Sigmoid colon (tissue), 7 donors: Measurements from ENCODE around the gene AKT1S1. TPM values are rescaled to one million over a fixed set of nuclear protein-coding genes. Genes with fewer than 3 reads are reported as not detected.

Experiments
- DNase-seq: peaks from one replicate; pipeline ENCODE4 v3.0.0-alpha.2; 2019
- H3K27ac ChIP-seq, 4 donors: fragments of 200-600 bp; sonication (generic); one replicate each; pipeline ENCODE4 v1.5.1; 2016 to 2019; ENCODE audit warnings: mild to moderate bottlenecking in 1 of 4
- H3K27me3 ChIP-seq, 3 donors: fragments of 200-600 bp; sonication (generic); one replicate each; pipeline ENCODE4 v1.5.1; 2019; ENCODE audit warnings: mild to moderate bottlenecking in 1 of 3
- H3K36me3 ChIP-seq, 4 donors: fragments of 200-600 bp; sonication (generic); one replicate each; pipeline ENCODE4 v1.5.1; 2016 to 2019
- H3K4me1 ChIP-seq, 4 donors: fragments of 200-600 bp; sonication (generic); one replicate each; pipeline ENCODE4 v1.5.1; 2017 to 2019
- H3K4me3 ChIP-seq, 4 donors: fragments of 200-600 bp; sonication (generic); one replicate each; pipeline ENCODE4 v1.5.1; 2017 to 2019; ENCODE audit warnings: mild to moderate bottlenecking in 2 of 4, moderate library complexity in 1 of 4
- H3K9me3 ChIP-seq, 4 donors: fragments of 200-600 bp in 3 of 4; sonication (generic) in 3 of 4; one replicate each; pipeline versions ENCODE4 v1.5.1 to v1.6.1; 2013 to 2019
- CTCF ChIP-seq, 4 experiments: fragments of 450-650 bp in 3 of 4; fragments of 200-600 bp in 1 of 4; IDR thresholded peaks; one replicate each; pipeline ENCODE4 v1.5.1; 2016 to 2019; ENCODE audit warnings: antibody characterized with exemption in 4 of 4, mild to moderate bottlenecking in 3 of 4, moderate library complexity in 2 of 4
- EP300 ChIP-seq, 4 donors: sonication (generic); formaldehyde crosslinking; IDR thresholded peaks; one replicate each; pipeline ENCODE4 v1.6.1; 2017; ENCODE audit warnings: antibody characterized with exemption in 4 of 4
- POLR2A ChIP-seq, 2 donors: fragments of 450-650 bp; IDR thresholded peaks; one replicate each; pipeline ENCODE4 v1.6.1; 2016; ENCODE audit warnings: antibody characterized with exemption in 2 of 2, mild to moderate bottlenecking in 2 of 2, moderate library complexity in 2 of 2
- POLR2AphosphoS5 ChIP-seq, 4 donors: sonication (generic); formaldehyde crosslinking; IDR thresholded peaks; one replicate each; pipeline ENCODE4 v1.6.1; 2017; ENCODE audit warnings: antibody characterized with exemption in 4 of 4
- WGBS, 2 donors: extraction: QIAGEN DNeasy Blood & Tissue Kit; methylation state at CpG; one replicate each; pipeline ENCODE4 v1.1.7; 2013; 5-methylcytosine and 5-hydroxymethylcytosine counted together
- intact Hi-C: fragments of 100-400 bp; cut with DNase I; formaldehyde crosslinking; loops from one replicate; pipeline ENCODE4 v1.15.1; 2023
- polyA plus RNA-seq, 3 donors: library from polyadenylated mRNA; stranded (reverse); fragments of 200-250 nt; gene quantifications; one replicate each; pipeline ENCODE4 v1.2.3, GENCODE V29; 2013
- total RNA-seq, 4 donors: library from RNA; depleted of rRNA; stranded (reverse); fragments of >200 nt; gene quantifications; one replicate each; pipeline ENCODE4 v1.1.0, GENCODE V29; 2016
- donor health status: healthy with polysubstance abuse.
- donor health status: Bipolar disorder and iron deficiency.
- donor health status: healthy.

Gene AKT1S1
- total and polyA plus RNA-seq, 7 donors, result 13.6 to 55.9 (median 16.1) TPM

GRCh38 chr19:49892716-49893115 is 15.6 kb upstream of the AKT1S1 start:
- Histone ChIP-seq H3K27me3 (peaks cover 6 to 39% (median 32%) of the 10 kb centered on the region in 3 donors), H3K27ac (no peak overlapping the region), H3K9me3 (no peaks in the 10 kb centered on the region), H3K4me3 (no peak overlapping the region), H3K4me1 (peaks cover 0 to 27% (median 21%) of the 10 kb centered on the region in 4 donors), H3K36me3 (peaks cover 0 to 15% (median 6%) of the 10 kb centered on the region in 4 donors)
- intact Hi-C loops, result no loop called here
- TF ChIP-seq POLR2AphosphoS5 (IDR thresholded peaks at IDR 0.05) (no peak), POLR2A (IDR thresholded peaks at IDR 0.05) (no peak), CTCF (IDR thresholded peaks at IDR 0.05) (no peak), EP300 (IDR thresholded peaks at IDR 0.05) (no peak)
- WGBS, 2 donors, result 84 to 92% methylated on average over 1 of the region's 1 CpG
- DNase-seq, result no peak

GRCh38 chr19:49891393-49891792 is 14.2 kb upstream of the AKT1S1 start:
- no peak overlapping the region for H3K4me3 ChIP-seq
- 83 to 88% methylated on average over 17 of the region's 17 CpGs for WGBS, 2 donors

GRCh38 chr19:49890349-49891311 is 13.5 kb upstream of the AKT1S1 start:
- H3K27ac ChIP-seq, result no peak overlapping the region
- peaks cover 0 to 35% (median 11%) of the 10 kb centered on the region in 4 donors for H3K36me3 ChIP-seq
- intact Hi-C loops, result no loop called here
- peak overlapping the region in 2 of 4 donors; percentile 23 to 28 for H3K4me3 ChIP-seq
- H3K27me3 ChIP-seq, result peaks cover 6 to 39% (median 32%) of the 10 kb centered on the region in 3 donors
- H3K4me1 ChIP-seq, result peaks cover 0 to 15% (median 13%) of the 10 kb centered on the region in 4 donors
- DNase-seq, result no peak
- no peaks in the 10 kb centered on the region for H3K9me3 ChIP-seq
- WGBS, 2 donors, result 9 to 16% methylated on average over 69 of the region's 69 CpGs
- no peak for TF ChIP-seq CTCF (IDR thresholded peaks at IDR 0.05)
- TF ChIP-seq POLR2A (IDR thresholded peaks at IDR 0.05), result no peak
- no peak for TF ChIP-seq POLR2AphosphoS5 (IDR thresholded peaks at IDR 0.05)
- TF ChIP-seq EP300 (IDR thresholded peaks at IDR 0.05), result no peak

More at GRCh38 chr19:49891393-49891792, 14.2 kb upstream of the AKT1S1 start:
- H3K36me3 ChIP-seq, result peaks cover 0 to 28% (median 11%) of the 10 kb centered on the region in 4 donors
- no peak for TF ChIP-seq POLR2A (IDR thresholded peaks at IDR 0.05)
- no peak for TF ChIP-seq CTCF (IDR thresholded peaks at IDR 0.05)
- TF ChIP-seq EP300 (IDR thresholded peaks at IDR 0.05), result no peak
- no peak for TF ChIP-seq POLR2AphosphoS5 (IDR thresholded peaks at IDR 0.05)
- DNase-seq, result no peak
- H3K4me1 ChIP-seq, result peaks cover 0 to 15% (median 13%) of the 10 kb centered on the region in 4 donors
- H3K27me3 ChIP-seq, result peaks cover 6 to 39% (median 32%) of the 10 kb centered on the region in 3 donors
- H3K27ac ChIP-seq, result no peak overlapping the region
- H3K9me3 ChIP-seq, result no peaks in the 10 kb centered on the region
- intact Hi-C loops, result no loop called here

- Histone ChIP-seq H3K27ac (no peak overlapping the region), H3K36me3 (peaks cover 7 to 43% (median 16%) of the 10 kb centered on the region in 4 donors), H3K27me3 (peaks cover 6 to 39% (median 32%) of the 10 kb centered on the region in 3 donors), H3K4me3 (peak overlapping the region in 2 of 4 donors; percentile 23 to 28), H3K4me1 (peaks cover 0 to 15% (median 13%) of the 10 kb centered on the region in 4 donors), H3K9me3 (no peaks in the 10 kb centered on the region)
- peak in 1 of 4 donors; percentile 63 for TF ChIP-seq POLR2AphosphoS5 (IDR thresholded peaks at IDR 0.05)
- TF ChIP-seq CTCF (IDR thresholded peaks at IDR 0.05), result peak in 3 of 4 experiments; percentile 49 to 72 (median 50)
- no peak for TF ChIP-seq POLR2A (IDR thresholded peaks at IDR 0.05)
- no peak for TF ChIP-seq EP300 (IDR thresholded peaks at IDR 0.05)
- no peak for DNase-seq
- 25 to 36% methylated on average over 71 of the region's 71 CpGs for WGBS, 2 donors
- intact Hi-C loops, result no loop called here
These were observed 12.7 kb upstream of the AKT1S1 start for GRCh38 chr19:49889687-49890348.
